Subcutaneous abdominal adipose tissue (tissue), 5 donors: ENCODE measurements around the gene PROSER3.

Experiments used
- H3K27ac ChIP-seq: one replicate; pipeline ENCODE4 v1.7.0; 2013; ENCODE audit warnings: low read depth, mild to moderate bottlenecking, inconsistent platforms, low read length, moderate library complexity
- H3K27me3 ChIP-seq, 5 donors: one replicate each; pipeline ENCODE4 v1.7.0; 2013; ENCODE audit warnings: low read length in 5 of 5, inconsistent platforms in 1 of 5; ENCODE audit not compliant: control insufficient read depth in 5 of 5, insufficient read depth in 4 of 5
- H3K36me3 ChIP-seq, 5 donors: one replicate each; pipeline ENCODE4 v1.7.0; 2013; ENCODE audit warnings: low read length in 5 of 5; ENCODE audit not compliant: control insufficient read depth in 5 of 5, insufficient read depth in 5 of 5
- H3K4me1 ChIP-seq, 5 donors: one replicate each; pipeline ENCODE4 v1.7.0; 2013; ENCODE audit warnings: low read length in 5 of 5, mild to moderate bottlenecking in 3 of 5, moderate library complexity in 1 of 5; ENCODE audit not compliant: control insufficient read depth in 5 of 5, insufficient read depth in 5 of 5
- H3K4me3 ChIP-seq, 5 donors: one replicate each; pipeline ENCODE4 v1.7.0; 2013; ENCODE audit warnings: low read length in 5 of 5, low read depth in 1 of 5
- H3K9ac ChIP-seq, 5 donors: one replicate each; pipeline ENCODE4 v1.7.0; 2013; ENCODE audit warnings: low read length in 5 of 5, mild to moderate bottlenecking in 4 of 5, moderate library complexity in 3 of 5
- H3K9me3 ChIP-seq, 5 donors: one replicate each; pipeline ENCODE4 v1.7.0; 2013; ENCODE audit warnings: low read length in 5 of 5; ENCODE audit not compliant: control insufficient read depth in 5 of 5
- donor health status: healthy.
- donor health status: healthy.
- donor health status: healthy.
- donor health status: healthy.
- donor health status: healthy.

PROSER3 gene

DNA sequence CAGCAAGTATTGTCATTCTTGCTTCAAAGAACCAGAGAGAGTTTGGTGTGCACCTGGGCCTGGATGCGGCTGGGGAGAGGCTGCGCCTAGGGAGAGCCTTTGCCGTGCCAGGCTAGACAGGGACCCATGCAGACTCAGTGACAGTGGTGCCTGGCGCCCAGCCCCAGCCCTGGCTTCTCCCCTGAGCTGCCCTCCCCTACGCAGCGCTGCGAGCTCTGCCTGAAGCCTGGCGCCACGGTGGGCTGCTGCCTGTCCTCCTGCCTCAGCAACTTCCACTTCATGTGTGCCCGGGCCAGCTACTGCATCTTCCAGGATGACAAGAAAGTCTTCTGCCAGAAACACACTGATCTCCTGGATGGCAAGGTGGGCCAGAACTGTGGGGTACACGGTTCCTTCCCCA lies 28.2 kb upstream of the PROSER3 start:
- H3K27me3 ChIP-seq, result no peaks in the 10 kb centered on the region
- no peak overlapping the region for H3K9ac ChIP-seq
- H3K4me1 ChIP-seq, result no peaks in the 10 kb centered on the region
- H3K36me3 ChIP-seq, result peaks cover 0 to 98% (median 94%) of the 10 kb centered on the region in 5 donors
- H3K9me3 ChIP-seq, result no peaks in the 10 kb centered on the region
- H3K4me3 ChIP-seq, result no peak overlapping the region
- no peak overlapping the region for H3K27ac ChIP-seq

DNA sequence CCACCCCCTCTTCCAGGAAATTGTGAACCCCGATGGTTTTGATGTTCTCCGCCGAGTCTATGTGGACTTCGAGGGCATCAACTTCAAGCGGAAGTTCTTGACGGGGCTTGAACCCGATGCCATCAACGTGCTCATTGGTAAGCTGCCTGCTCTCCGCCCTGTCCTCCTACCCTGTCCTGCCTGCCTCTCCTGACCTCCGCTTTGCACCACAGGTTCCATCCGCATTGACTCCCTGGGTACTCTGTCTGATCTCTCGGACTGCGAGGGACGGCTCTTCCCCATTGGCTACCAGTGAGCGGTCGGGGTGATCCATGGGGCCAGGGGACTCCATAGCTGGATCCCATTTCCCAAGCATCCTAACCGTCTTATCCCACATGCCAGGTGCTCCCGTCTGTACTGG lies 27.6 kb upstream of the PROSER3 start:
- Histone ChIP-seq H3K4me1 (no peaks in the 10 kb centered on the region), H3K27ac (no peak overlapping the region), H3K4me3 (no peak overlapping the region), H3K9me3 (no peaks in the 10 kb centered on the region), H3K36me3 (peaks cover 0 to 98% (median 94%) of the 10 kb centered on the region in 5 donors), H3K9ac (no peak overlapping the region), H3K27me3 (no peaks in the 10 kb centered on the region)

DNA sequence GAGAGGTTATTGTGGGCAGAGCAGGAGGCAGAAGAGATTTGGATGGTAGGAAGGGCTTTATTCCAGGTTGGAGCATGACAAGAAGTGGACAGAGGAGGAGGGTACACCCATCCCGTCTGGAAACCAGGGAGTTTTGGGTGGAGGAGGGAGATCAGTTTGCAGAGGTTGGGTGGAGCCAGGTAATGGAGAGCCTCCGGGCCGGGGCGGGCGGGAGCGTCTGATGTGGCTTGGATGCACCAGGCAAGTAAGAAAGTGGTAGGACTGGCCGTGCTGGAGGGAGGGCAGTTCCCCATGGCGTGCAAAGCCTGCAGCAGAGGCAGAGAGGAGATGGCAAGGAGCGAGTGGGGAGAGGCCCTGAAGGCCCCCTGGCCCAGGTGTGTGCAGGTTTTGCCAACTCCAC lies 26.6 kb upstream of the PROSER3 start:
- no peaks in the 10 kb centered on the region for H3K9me3 ChIP-seq
- H3K4me1 ChIP-seq, result no peaks in the 10 kb centered on the region
- no peak overlapping the region for H3K9ac ChIP-seq
- H3K27me3 ChIP-seq, result no peaks in the 10 kb centered on the region
- peaks cover 0 to 96% (median 89%) of the 10 kb centered on the region in 5 donors for H3K36me3 ChIP-seq
- no peak overlapping the region for H3K4me3 ChIP-seq
- H3K27ac ChIP-seq, result no peak overlapping the region

DNA sequence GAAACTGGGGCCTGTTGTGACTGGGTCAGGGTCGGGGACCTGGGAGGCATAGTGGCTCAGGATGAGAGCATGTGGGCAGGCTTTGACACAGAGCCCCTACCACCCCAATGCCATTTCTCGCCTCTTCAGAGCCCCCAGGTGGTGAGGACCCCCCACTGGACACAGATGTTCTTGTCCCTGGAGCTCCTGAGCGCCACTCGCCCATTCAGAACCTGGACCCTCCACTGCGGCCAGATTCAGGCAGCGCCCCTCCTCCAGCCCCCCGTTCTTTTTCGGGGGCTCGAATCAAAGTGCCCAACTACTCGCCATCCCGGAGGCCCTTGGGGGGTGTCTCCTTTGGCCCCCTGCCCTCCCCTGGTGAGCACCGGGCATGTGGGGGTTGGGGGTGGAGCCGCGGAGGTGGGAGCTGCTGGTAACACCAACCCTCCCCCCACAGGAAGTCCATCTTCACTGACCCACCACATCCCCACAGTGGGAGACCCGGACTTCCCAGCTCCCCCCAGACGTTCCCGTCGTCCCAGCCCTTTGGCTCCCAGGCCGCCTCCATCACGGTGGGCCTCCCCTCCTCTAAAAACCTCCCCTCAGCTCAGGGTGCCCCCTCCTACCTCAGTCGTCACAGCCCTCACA lies 26.1 kb upstream of the PROSER3 start:
- H3K9ac ChIP-seq, result no peak overlapping the region
- no peaks in the 10 kb centered on the region for H3K27me3 ChIP-seq
- H3K9me3 ChIP-seq, result no peaks in the 10 kb centered on the region
- H3K4me3 ChIP-seq, result no peak overlapping the region
- H3K36me3 ChIP-seq, result peaks cover 0 to 96% (median 91%) of the 10 kb centered on the region in 5 donors
- H3K4me1 ChIP-seq, result no peaks in the 10 kb centered on the region
- H3K27ac ChIP-seq, result no peak overlapping the region

DNA sequence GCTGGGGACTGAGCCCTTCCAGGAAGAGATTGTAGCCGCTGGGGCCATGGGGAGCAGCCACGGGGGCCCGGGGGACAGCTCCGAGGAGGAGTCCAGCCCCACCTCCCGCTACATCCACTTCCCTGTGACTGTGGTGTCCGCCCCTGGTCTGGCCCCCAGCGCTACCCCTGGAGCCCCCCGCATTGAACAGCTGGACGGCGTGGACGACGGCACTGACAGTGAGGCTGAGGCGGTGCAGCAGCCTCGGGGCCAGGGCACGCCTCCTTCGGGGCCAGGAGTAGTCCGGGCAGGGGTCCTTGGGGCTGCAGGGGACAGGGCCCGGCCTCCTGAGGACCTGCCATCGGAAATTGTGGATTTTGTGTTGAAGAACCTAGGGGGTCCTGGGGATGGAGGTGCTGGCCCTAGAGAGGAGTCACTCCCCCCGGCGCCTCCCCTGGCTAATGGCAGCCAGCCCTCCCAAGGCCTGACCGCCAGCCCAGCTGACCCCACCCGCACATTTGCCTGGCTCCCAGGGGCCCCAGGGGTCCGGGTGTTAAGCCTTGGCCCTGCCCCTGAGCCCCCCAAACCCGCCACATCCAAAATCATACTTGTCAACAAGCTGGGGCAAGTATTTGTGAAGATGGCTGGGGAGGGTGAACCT lies 25.3 kb upstream of the PROSER3 start:
- Histone ChIP-seq H3K4me3 (no peak overlapping the region), H3K9me3 (no peaks in the 10 kb centered on the region), H3K9ac (no peak overlapping the region), H3K36me3 (peaks cover 0 to 96% (median 91%) of the 10 kb centered on the region in 5 donors), H3K27me3 (no peaks in the 10 kb centered on the region), H3K27ac (no peak overlapping the region), H3K4me1 (no peaks in the 10 kb centered on the region)

DNA sequence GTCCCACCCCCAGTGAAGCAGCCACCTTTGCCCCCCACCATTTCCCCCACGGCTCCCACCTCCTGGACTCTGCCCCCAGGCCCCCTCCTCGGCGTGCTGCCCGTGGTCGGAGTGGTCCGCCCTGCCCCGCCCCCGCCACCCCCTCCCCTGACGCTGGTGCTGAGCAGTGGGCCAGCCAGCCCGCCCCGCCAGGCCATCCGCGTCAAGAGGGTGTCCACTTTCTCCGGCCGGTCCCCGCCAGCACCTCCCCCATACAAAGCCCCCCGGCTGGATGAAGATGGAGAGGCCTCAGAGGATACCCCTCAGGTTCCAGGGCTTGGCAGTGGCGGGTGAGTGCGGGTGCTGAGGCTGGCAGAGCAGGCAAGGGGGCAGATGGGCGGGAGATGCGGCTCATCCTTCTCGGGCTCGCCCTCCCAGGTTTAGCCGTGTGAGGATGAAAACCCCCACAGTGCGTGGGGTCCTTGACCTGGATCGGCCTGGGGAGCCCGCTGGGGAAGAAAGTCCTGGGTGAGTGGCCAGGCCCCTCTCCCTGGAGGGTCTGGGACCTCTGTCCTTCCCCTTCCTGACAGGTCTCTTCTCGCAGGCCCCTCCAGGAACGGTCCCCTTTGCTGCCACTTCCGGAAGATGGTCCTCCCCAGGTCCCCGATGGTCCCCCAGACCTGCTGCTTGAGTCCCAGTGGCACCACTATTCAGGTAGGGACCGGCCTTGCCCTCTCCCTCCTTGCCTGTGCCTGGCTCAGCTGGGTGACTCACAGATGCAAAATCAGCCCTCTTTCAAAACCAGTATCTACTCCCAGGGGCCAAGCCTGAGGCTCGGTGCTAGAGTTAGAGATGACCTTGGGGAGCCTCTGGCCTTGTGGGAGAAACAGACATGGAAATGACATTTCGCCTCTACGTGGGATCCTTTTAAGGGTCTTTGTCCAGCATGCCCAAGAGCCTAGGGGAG lies 24.5 kb upstream of the PROSER3 start:
- no peak overlapping the region for H3K4me3 ChIP-seq
- no peak overlapping the region for H3K27ac ChIP-seq
- no peak overlapping the region for H3K9ac ChIP-seq
- H3K9me3 ChIP-seq, result no peaks in the 10 kb centered on the region
- no peaks in the 10 kb centered on the region for H3K27me3 ChIP-seq
- H3K36me3 ChIP-seq, result peaks cover 0 to 96% (median 91%) of the 10 kb centered on the region in 5 donors
- H3K4me1 ChIP-seq, result peaks cover 0 to under 1% (median 0%) of the 10 kb centered on the region in 5 donors

DNA sequence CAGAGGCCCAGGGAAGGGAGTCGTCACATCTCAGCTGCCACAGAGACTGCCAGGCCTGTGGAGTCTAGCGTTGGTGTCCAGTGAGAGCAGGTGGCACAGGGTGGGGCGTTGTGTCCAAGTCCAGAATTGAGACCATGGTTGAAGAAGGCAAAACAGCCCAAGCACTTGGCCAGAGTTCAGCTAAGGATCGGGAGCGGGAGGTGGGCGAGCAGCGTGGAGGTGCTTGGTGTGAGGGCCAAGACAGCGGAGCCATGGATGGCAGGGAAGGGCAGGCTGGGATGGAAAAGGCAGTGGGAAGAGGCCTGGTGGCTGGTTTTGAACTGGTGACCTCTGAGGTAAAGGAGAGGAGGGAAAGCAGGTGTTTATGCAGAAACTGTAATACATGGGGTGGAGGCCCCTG lies 23.7 kb upstream of the PROSER3 start:
- Histone ChIP-seq H3K4me3 (no peak overlapping the region), H3K27me3 (no peaks in the 10 kb centered on the region), H3K27ac (no peak overlapping the region), H3K9ac (no peak overlapping the region), H3K9me3 (no peaks in the 10 kb centered on the region), H3K36me3 (peaks cover 0 to 96% (median 90%) of the 10 kb centered on the region in 5 donors), H3K4me1 (peaks cover 0 to 9% (median 4%) of the 10 kb centered on the region in 5 donors)

DNA sequence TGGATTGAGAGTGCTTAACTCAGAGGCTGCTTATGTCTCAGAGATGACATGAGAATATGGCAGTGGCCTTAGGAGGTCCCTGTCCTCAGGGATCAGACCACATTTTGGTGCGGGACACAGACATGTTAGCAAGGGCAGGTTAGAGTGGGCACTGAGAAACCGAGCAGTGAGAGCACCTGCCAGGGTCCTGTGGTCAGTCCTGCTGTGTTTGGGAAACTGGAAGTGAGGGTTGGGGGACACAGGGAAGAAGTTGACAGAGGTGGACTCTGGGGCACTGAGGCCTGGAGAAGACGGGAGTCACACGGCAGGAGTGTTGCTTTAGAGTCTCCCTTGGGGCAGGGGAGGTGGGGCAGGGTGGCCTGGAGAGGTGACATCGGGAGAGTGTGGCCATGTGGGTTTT lies 23.1 kb upstream of the PROSER3 start:
- Histone ChIP-seq H3K36me3 (peaks cover 0 to 91% (median 83%) of the 10 kb centered on the region in 5 donors), H3K4me3 (no peak overlapping the region)

DNA sequence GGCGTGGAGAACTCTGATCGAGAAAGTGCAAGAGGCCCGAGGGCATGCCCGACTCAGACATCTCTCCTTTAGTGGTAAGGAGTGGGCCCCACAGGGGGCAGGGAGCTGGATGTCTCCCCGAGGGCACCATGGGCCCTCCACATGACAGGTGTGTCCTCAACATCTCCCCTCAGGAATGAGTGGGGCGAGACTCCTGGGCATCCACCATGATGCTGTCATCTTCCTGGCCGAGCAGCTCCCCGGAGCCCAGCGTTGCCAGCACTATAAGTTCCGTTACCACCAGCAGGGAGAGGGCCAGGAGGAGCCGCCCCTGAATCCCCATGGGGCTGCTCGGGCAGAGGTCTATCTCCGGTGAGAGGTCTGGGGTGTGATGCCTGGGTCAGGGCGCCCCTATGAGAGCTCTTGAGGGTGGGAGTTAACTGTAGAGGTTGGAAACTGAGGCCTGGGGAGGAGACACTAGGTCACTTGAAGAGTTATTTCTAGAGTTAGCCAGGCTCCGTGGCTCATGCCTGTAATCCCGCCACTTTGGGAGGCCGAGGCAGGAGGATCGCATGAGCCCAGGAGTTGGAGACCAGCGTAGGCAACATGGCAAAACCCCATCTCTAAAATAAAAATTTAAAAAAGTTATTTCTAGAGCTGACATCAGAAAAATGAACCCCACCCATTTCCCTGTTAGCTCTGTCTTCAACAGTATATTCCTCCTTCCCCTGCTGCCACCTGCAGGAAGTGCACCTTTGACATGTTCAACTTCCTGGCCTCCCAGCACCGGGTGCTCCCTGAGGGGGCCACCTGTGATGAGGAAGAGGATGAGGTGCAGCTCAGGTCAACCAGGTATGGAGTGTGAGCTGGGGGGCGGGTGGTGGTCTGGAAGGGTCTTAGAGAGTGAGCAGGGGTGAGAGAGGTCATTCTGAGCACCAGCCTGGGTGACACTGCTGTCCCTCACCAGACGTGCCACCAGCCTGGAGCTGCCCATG lies 20.8 kb upstream of the PROSER3 start:
- no peaks in the 10 kb centered on the region for H3K27me3 ChIP-seq
- no peak overlapping the region for H3K27ac ChIP-seq
- no peaks in the 10 kb centered on the region for H3K9me3 ChIP-seq
- peak overlapping the region in 1 of 5 donors; percentile 39 for H3K9ac ChIP-seq
- H3K36me3 ChIP-seq, result peaks cover 0 to 68% (median 60%) of the 10 kb centered on the region in 5 donors
- no peak overlapping the region for H3K4me3 ChIP-seq
- peaks cover 6 to 26% (median 19%) of the 10 kb centered on the region in 5 donors for H3K4me1 ChIP-seq

More for the DNA sequence above, 23.1 kb upstream of the PROSER3 start:
- no peak overlapping the region for H3K9ac ChIP-seq
- no peaks in the 10 kb centered on the region for H3K27me3 ChIP-seq
- no peak overlapping the region for H3K27ac ChIP-seq
- no peaks in the 10 kb centered on the region for H3K9me3 ChIP-seq
- peaks cover 2 to 15% (median 9%) of the 10 kb centered on the region in 5 donors for H3K4me1 ChIP-seq
